Measurements from ENCODE around the gene SEMA3C.

Gene SEMA3C

GRCh38 chr7:80884511-80885195 lies 34.2 kb downstream of the SEMA3C start:
- no peak overlapping the region for H2AFZ ChIP-seq
- H3K36me3 ChIP-seq (ENCODE audit: control insufficient read depth, insufficient read depth, low read length) = no peaks in the 10 kb centered on the region
- TF ChIP-seq CTCF (IDR thresholded peaks at IDR 0.05) = no peak
- no peaks in the 10 kb centered on the region for H3K27me3 ChIP-seq (ENCODE audit: control insufficient read depth, insufficient read depth, low read length)
- H3K9ac ChIP-seq = no peak overlapping the region
- H3K9me3 ChIP-seq (ENCODE audit: control insufficient read depth, low read length) = no peaks in the 10 kb centered on the region
- H3K79me2 ChIP-seq = no peaks in the 10 kb centered on the region
- no peak overlapping the region for H3K4me3 ChIP-seq (ENCODE audit: low read depth, low read length)
- no peak overlapping the region for H3K27ac ChIP-seq
- no peaks in the 10 kb centered on the region for H3K4me1 ChIP-seq
- H3K4me2 ChIP-seq (ENCODE audit: low read length) = no peak overlapping the region

- H3K27ac ChIP-seq = no peak overlapping the region
- H3K27me3 ChIP-seq (ENCODE audit: control insufficient read depth, insufficient read depth, low read length) = no peaks in the 10 kb centered on the region
These were observed 35.5 kb downstream of the SEMA3C start for GRCh38 chr7:80883154-80884025.

GRCh38 chr7:80882213-80882801 lies 36.5 kb downstream of the SEMA3C start:
- no peaks in the 10 kb centered on the region for H3K36me3 ChIP-seq (ENCODE audit: control insufficient read depth, insufficient read depth, low read length)
- no peak overlapping the region for H3K27ac ChIP-seq
- no peak overlapping the region for H3K4me2 ChIP-seq (ENCODE audit: low read length)
- H3K79me2 ChIP-seq = no peaks in the 10 kb centered on the region
- no peaks in the 10 kb centered on the region for H3K4me1 ChIP-seq
- H2AFZ ChIP-seq = no peak overlapping the region
- no peaks in the 10 kb centered on the region for H3K9me3 ChIP-seq (ENCODE audit: control insufficient read depth, low read length)
- no peak for TF ChIP-seq CTCF (IDR thresholded peaks at IDR 0.05)
- H3K9ac ChIP-seq = no peak overlapping the region
- H3K27me3 ChIP-seq (ENCODE audit: control insufficient read depth, insufficient read depth, low read length) = no peaks in the 10 kb centered on the region
- H3K4me3 ChIP-seq (ENCODE audit: low read depth, low read length) = no peak overlapping the region

More at GRCh38 chr7:80883154-80884025, 35.5 kb downstream of the SEMA3C start:
- Histone ChIP-seq H3K4me2 (ENCODE audit: low read length) (no peak overlapping the region), H3K36me3 (ENCODE audit: control insufficient read depth, insufficient read depth, low read length) (no peaks in the 10 kb centered on the region), H3K4me3 (ENCODE audit: low read depth, low read length) (no peak overlapping the region), H3K79me2 (no peaks in the 10 kb centered on the region), H2AFZ (no peak overlapping the region), H3K4me1 (no peaks in the 10 kb centered on the region), H3K9me3 (ENCODE audit: control insufficient read depth, low read length) (no peaks in the 10 kb centered on the region), H3K9ac (no peak overlapping the region)
- no peak for TF ChIP-seq CTCF (IDR thresholded peaks at IDR 0.05)

- no peaks in the 10 kb centered on the region for H3K79me2 ChIP-seq
- no peak overlapping the region for H3K4me3 ChIP-seq (ENCODE audit: low read depth, low read length)
- H3K4me1 ChIP-seq = no peaks in the 10 kb centered on the region
- no peaks in the 10 kb centered on the region for H3K27me3 ChIP-seq (ENCODE audit: control insufficient read depth, insufficient read depth, low read length)
- H3K9me3 ChIP-seq (ENCODE audit: control insufficient read depth, low read length) = no peaks in the 10 kb centered on the region
- no peak overlapping the region for H3K27ac ChIP-seq
- no peak overlapping the region for H2AFZ ChIP-seq
- no peak overlapping the region for H3K4me2 ChIP-seq (ENCODE audit: low read length)
- H3K36me3 ChIP-seq (ENCODE audit: control insufficient read depth, insufficient read depth, low read length) = no peaks in the 10 kb centered on the region
- no peak overlapping the region for H3K9ac ChIP-seq
- no peak for TF ChIP-seq CTCF (IDR thresholded peaks at IDR 0.05)
These were observed 37.4 kb downstream of the SEMA3C start for GRCh38 chr7:80881351-80881900.

All from parathyroid adenoma (tissue), 2 donors.